GM18499 (cell line): ENCODE results near the gene CTTNBP2NL.
"Not testable (repeated sequence)": the region's sequence is repeated elsewhere in the genome, so short reads cannot be mapped to it uniquely, and the experiment has no call there.

Source experiments
- ATAC-seq: cut with Tn5 transposase; IDR thresholded peaks from one replicate; pipeline ENCODE4 v1.9.1; 2021; ENCODE audit warnings: moderate number of reproducible peaks; ENCODE audit not compliant: insufficient read depth, unreplicated experiment

The CTTNBP2NL gene

DNA sequence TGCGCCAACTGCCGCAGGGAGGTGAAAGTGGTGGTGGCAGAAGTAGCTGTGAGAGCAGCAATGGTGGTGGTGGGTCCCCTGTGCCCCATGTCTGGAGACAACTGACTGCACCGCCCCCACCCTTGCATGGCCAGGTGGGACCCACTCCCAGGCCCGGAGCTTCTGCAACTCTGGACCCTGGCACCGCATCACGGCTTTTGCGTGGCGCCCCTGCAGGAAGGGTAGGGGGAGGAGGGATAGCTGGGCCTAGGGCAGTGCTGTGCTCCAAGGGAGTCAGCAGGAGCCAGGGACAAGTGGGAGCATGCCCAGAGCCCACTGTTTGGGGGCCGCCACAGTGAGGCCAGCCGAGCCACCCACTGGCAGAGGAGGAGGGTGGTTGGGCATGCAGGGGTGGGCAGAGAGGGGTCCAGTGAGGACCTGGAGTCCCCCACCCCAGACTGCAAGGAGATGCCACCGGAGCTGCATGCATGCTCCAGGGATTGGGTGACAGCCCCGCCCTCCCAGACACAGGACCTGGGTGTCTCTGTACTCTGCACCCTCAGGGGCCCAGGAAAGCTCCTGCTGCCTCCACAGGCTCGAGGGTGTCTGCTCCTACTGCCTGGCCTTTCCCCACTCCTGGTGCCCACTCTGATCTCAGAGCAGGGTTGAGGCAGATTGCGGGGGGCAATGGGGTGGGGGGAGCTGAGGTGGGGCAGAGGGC lies 9.8 kb upstream of the CTTNBP2NL start:
- ATAC-seq: no peak

GRCh38 chr1:112386731-112387346 lies 9.2 kb upstream of the CTTNBP2NL start:
- ATAC-seq: no peak

DNA sequence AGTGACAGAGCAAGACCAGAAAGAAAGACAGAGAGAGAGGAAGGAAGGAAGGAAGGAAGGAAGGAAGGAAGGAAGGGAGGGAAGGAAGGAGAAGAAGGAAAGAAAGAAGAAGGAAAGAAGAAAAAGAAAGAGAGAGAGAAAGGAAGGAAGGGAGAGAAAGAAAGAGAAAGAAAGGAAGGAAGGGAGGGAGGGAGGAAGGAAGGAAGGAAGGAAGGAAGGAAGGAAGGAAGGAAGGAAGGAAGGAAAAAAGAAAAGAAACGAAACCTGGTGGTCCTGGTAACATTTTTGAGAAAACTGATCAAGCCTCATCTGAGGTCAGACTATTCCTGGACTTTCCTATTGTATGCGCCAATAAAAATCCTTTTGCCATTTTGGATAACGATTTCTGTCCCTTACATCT lies 8.2 kb upstream of the CTTNBP2NL start:
- ATAC-seq: no peak

GRCh38 chr1:112388436-112388835 lies 7.6 kb upstream of the CTTNBP2NL start:
- no peak for ATAC-seq

DNA sequence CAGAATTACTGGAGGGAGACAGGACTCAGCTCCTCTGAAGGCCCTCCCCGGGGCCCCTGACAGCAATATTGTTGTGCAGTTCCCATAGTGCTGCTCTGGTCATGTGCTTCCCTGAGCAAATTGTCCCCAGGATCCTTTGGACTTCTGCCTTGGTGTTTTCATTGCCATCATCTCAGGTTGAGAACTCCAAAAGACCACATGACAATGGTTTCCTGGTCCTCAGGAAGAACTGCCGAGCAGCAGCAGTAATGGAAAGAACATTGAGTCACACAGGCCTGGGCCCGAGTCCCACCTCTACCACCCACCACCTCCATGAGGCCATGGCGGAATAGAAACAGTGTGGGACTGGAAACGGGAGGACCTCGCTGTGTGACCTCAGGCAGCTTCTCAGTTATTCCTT lies 6.3 kb upstream of the CTTNBP2NL start:
- ATAC-seq: no peak

- ATAC-seq: not testable (repeated sequence)
Observed at GRCh38 chr1:112390335-112390734, 5.7 kb upstream of the CTTNBP2NL start.

GRCh38 chr1:112390775-112391602 lies 5.0 kb upstream of the CTTNBP2NL start:
- no peak for ATAC-seq

DNA sequence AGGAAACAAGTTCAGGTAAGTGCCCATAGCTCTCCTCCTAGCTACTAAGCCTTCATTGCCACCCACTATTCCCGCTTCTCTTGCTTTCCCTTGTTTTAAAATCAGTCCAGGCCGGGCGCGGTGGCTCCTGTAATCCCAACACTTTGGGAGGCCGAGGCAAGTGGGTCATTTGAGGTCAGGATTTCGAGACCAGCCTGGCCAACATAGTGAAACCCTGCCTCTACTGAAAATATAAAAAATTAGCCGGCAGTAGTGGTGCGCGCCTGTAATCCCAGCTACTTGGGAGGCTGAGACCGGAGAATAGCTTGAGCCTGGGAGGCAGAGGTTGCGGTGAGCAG lies 4.4 kb upstream of the CTTNBP2NL start:
- no peak for ATAC-seq

GRCh38 chr1:112393631-112393974 lies 2.4 kb upstream of the CTTNBP2NL start:
- no peak for ATAC-seq

DNA sequence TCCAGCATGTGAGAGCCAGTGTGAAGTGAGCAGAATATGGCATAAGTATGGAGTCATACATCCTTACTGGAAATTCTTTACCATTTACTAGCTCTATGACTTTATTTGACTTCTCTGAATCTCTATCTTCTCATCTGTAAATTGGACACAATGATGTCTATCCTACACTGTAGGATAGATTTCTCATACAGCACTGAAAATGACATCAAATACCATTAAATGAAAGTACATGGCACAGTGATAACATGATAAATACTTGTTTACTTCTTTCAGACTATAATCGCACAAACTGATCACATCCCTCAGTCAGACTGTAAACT lies 1.3 kb upstream of the CTTNBP2NL start:
- ATAC-seq: no peak

DNA sequence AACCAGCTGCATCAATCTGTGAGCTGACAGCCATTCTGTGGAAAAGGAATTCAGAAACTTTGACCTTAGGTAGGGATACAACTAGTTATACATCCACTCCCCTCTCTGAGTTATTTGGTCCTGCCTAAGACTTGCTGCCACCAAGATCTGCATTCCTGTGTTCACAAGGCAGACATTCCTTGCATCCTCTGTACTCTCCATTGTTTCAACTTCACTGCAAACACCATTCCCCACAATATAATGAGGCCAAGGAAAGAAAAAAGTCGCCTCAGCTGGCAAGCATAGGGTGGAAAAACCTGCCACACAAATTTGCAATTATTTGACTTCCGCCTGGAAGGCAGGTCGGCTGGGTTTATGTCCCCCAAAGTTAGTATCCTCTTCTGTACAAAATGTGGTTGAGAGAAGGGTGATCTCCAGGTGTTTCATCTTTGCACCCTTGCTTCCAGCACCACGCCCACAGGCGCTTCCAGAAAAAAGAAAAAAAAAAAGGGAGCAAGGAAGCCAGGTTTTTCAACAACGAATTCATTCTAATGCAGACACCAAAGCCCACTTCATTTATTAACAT lies 676 bp upstream of the CTTNBP2NL start:
- ATAC-seq: no peak

DNA sequence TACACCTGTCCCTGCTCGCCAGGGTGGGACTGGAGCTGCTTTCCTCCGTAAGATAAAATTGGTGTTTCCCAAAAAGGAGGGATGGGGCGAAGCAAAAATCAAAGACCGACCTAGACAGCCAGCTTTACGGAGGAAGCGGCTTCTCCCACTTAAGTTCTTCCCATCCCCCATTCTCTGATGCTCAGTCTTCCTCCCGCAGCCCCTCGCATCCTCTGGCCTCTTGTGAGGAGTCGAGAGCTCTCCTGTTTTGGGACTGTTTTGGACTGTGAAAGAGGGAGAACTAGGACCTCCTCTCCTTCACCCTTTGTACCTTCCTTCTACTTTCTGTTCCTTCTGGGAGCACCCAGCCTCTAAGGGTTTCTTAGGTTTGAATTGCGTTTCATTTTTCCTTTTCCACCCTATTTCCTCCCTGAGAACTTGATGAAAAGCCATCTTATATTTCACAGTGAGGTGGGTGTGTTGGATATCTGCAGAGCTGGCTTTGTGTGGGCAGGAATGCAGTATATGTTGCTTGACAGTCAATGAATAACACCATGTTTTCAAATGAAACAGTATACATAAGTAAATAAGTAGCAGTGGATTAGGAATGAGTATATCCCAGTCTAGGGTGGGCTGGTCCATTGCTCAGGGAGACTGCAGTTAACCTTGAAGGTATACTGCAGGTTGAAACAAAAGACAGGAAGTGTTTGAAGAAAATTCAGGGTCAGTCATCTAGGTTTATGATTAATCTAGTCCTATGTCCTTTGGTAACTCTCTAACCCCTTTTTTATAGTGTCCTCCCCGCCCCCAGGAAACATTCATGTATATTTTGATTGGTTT lies 848 bp downstream of the CTTNBP2NL start:
- ATAC-seq: no peak

GRCh38 chr1:112397841-112398240 lies 1.8 kb downstream of the CTTNBP2NL start:
- ATAC-seq: no peak

- ATAC-seq: no peak
Observed at GRCh38 chr1:112399456-112399855, 3.4 kb downstream of the CTTNBP2NL start.

GRCh38 chr1:112400706-112401105 lies 4.7 kb downstream of the CTTNBP2NL start:
- not testable (repeated sequence) for ATAC-seq

GRCh38 chr1:112402682-112403643 lies 6.9 kb downstream of the CTTNBP2NL start:
- no peak for ATAC-seq

DNA sequence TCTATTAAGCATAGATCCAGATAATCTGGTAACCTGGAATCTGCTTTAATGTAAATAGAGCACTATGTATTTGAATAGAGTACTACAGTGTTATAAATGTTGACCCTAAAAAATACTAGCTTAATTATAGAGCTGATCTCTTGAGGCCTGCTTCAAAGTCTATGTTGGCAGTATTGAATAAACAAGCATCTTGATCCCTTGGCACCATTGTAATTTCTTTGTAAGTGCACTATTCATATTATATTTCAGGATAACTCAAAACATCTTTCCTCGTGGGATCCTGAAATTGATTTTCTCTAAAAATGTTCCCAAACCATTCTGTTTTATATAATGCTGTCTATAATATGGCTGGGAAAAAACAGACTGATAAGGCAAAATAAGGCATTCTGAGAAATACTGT lies 10.8 kb downstream of the CTTNBP2NL start:
- no peak for ATAC-seq

DNA sequence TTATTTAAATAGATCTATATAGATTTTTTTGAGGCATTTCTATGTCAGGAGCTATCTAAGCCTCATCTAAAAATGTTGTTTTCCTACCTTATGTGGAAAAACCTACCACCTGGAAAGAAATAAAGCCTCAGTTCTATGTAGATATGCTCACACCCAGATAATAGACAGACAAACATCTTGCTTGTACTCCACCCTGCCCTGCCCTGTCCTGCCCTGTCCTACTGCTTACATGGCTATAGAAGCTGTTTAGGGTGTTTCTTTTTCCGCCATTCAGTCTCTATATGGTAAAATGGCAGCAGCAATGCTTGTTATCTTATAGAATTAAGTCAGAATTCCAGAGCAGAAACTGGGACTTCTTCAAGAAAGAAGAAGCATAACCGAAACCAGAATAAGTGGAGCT lies 13.4 kb downstream of the CTTNBP2NL start:
- no peak for ATAC-seq

DNA sequence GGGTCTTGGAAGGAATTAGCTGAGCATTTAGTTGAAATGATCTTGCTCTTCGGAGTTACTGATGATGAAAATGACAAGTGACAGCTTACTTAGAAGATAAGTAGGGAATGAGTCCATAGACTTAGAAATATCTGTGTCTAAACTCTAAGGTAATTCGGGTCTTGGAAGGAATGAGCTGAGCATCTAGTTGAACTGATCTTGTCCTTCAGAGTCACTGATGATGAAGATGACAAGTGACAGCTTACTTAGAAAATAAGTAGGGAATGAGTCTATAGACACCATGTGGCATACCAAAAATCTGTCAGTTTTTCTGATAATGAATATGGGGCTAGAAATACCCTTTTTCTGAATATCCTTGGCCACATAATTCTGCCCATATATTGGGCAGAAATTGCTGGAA lies 14.7 kb downstream of the CTTNBP2NL start:
- ATAC-seq: no peak
